H1 (cell line): Measurements from ENCODE around the gene F5. TPM values are rescaled to one million over a fixed set of nuclear protein-coding genes. Genes with fewer than 3 reads are reported as not detected.

Experiments used
- RBBP5 ChIP-seq: IDR thresholded peaks from 2 replicates; pipeline ENCODE4 v1.7.1; 2012; ENCODE audit warnings: low read depth, mild to moderate bottlenecking, inconsistent platforms, low read length, moderate library complexity, borderline replicate concordance
- SIN3A ChIP-seq, 2 experiments: IDR thresholded peaks in 1 of 2; conservative IDR thresholded peaks in 1 of 2; 2 replicates each; pipeline ENCODE4 v1.6.1; 2011 to 2012; ENCODE audit warnings: low read length in 2 of 2, improper control_type of control experiment in 1 of 2, low read depth in 1 of 2, mild to moderate bottlenecking in 1 of 2
- SRF ChIP-seq: IDR thresholded peaks from 2 replicates; pipeline ENCODE4 v1.6.1; 2011; ENCODE audit warnings: mild to moderate bottlenecking, low read depth, low read length, moderate library complexity
- USF2 ChIP-seq: IDR thresholded peaks from 2 replicates; pipeline ENCODE4 v1.6.1; 2011; ENCODE audit warnings: low read length, improper control_type of control experiment
- polyA plus RNA-seq, 7 experiments: library from polyadenylated mRNA; depleted of rRNA in 3 of 7; stranded (reverse) in 5 of 7; unstranded in 2 of 7; fragments of >200 nt in 5 of 7; fragments of 200-250 nt in 2 of 7; gene quantifications; 1 replicate in 5 of 7; 2 replicates in 1 of 7; 4 replicates in 1 of 7; pipeline versions ENCODE4 v1.2.1 to v1.2.3, GENCODE V29; 2011 to 2013; ENCODE audit warnings: missing spikeins in 2 of 7, mixed read lengths in 2 of 7
- total RNA-seq: library from RNA; stranded (reverse); fragmentation: NEBNext Ultra II Directional; extraction: Animal tissue kit (Norgen Biotek cat#: 25700); gene quantifications from 2 replicates; pipeline ENCODE4 v1.2.1, GENCODE V29; 2021
- TF ChIP-seq, protein P1 (sequence below), 3 experiments: IDR thresholded peaks; 1 replicate in 2 of 3; 2 replicates in 1 of 3; pipeline versions ENCODE4 v1.5.1 to v1.6.1; 2011; ENCODE audit warnings: low read length in 3 of 3, mild to moderate bottlenecking in 3 of 3, inconsistent platforms in 2 of 3, low read depth in 1 of 3, moderate library complexity in 1 of 3; ENCODE audit not compliant: insufficient read depth in 1 of 3; ENCODE audit errors: control extremely low read depth in 1 of 3

F5 gene
- total and polyA plus RNA-seq, 2 of the 8 experiments (the other 6 are each of a cell fraction or from before 2014, with no cell fraction given), result 0.04 to 0.06 TPM

GRCh38 chr1:169517558-169518186, 68.6 kb downstream of the F5 start (continued):
- no peak for TF ChIP-seq RBBP5
- TF ChIP-seq, protein P1, sequence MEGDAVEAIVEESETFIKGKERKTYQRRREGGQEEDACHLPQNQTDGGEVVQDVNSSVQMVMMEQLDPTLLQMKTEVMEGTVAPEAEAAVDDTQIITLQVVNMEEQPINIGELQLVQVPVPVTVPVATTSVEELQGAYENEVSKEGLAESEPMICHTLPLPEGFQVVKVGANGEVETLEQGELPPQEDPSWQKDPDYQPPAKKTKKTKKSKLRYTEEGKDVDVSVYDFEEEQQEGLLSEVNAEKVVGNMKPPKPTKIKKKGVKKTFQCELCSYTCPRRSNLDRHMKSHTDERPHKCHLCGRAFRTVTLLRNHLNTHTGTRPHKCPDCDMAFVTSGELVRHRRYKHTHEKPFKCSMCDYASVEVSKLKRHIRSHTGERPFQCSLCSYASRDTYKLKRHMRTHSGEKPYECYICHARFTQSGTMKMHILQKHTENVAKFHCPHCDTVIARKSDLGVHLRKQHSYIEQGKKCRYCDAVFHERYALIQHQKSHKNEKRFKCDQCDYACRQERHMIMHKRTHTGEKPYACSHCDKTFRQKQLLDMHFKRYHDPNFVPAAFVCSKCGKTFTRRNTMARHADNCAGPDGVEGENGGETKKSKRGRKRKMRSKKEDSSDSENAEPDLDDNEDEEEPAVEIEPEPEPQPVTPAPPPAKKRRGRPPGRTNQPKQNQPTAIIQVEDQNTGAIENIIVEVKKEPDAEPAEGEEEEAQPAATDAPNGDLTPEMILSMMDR (IDR thresholded peaks at IDR 0.05; ENCODE audit: control extremely low read depth in 1 of 3, insufficient read depth in 1 of 3, low read depth in 1 of 3, low read length in 3 of 3), result no peak
- no peak for TF ChIP-seq SIN3A (conservative IDR thresholded peaks at IDR 0.05 in 1 of 2, IDR thresholded peaks at IDR 0.05 in 1 of 2; ENCODE audit: low read depth in 1 of 2, low read length in 2 of 2)
- no peak for TF ChIP-seq SRF
- no peak for TF ChIP-seq USF2
